Measurements from ENCODE around the gene RNF144A.

- TF ChIP-seq CTCF (IDR thresholded peaks at IDR 0.05) (no peak), ZFX (IDR thresholded peaks at IDR 0.05; ENCODE audit: borderline replicate concordance) (no peak)
These were observed 146.6 kb downstream of the RNF144A start for GRCh38 chr2:7063789-7064188.
